GM19035 (cell line): ENCODE measurements around the gene LGALS3.

Experiments
- ATAC-seq: cut with Tn5 transposase; IDR thresholded peaks from one replicate; pipeline ENCODE4 v1.9.1; 2021; ENCODE audit not compliant: unreplicated experiment

The LGALS3 gene

DNA sequence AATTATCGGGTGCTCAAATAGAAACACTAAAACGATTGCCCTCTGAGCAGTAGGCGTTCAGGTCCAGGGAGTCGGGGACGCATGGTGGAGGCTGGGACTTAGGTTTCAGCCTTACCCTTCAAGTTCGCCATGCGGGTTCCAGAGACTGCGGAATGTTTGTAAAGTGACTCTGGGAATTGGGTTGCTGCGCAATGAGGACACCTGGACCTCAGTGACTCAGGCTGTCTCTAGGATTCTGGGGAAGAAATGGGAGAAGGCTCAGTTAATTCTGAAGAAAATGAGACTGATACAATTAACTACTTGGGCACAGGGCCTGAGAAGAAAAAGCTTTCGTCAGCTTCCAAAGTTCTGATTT is 1.1 kb downstream of the LGALS3 start:
- no peak for ATAC-seq

DNA sequence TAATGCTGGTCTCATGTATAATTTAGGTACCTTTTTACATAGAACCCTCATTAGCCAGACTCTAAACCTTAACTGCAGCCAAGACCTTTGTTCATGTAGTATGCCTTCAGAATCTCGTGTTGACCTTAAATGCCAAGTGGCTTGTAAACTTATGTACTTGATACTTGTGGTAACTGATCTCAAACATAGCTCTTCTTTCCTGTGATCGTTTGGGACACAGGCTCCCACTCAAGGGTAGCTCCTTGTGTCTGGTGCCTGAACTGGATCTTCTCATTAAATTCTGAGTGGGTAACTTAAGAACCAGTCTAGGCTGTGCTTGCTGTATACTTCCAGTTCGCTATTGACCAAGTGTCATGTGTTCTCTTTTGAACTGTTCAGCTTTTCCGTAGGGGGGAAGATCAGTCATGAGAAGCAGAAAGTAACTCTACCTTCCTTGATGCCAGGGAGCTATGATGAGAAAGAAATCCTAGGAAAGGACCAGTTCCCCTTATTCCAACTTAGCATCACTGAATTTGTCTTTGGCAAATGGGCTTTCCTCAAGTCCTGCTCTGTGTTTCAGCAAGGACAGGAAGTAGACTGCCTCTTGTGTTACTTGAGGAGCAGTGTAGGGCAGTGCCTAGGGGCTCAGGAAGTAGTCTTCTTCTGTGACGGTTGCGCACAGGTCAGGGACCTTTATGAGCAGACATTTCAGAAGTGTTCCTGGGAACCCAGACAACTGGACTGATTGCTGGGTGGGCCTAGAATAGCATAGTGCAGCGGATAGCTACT is 2.5 kb downstream of the LGALS3 start:
- ATAC-seq = no peak

DNA sequence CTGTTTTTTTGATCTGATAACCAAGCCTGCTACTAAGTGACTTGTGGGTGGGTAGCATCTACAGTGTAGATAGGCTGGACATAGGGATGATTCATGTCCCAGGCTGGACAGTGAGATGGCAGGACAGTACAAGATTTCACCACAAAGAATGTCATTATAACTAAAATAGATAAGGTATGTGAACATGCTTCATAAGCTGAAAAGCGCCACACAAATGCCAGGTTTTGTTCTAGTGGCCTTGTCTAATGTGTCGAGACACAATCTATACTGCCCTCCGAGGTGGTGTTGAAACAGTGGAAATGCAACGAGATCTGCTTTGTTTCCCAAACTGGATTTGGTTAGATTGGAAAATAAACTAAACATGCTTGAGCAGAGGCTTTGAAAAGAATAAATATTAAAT is 4.4 kb downstream of the LGALS3 start:
- ATAC-seq = no peak

DNA sequence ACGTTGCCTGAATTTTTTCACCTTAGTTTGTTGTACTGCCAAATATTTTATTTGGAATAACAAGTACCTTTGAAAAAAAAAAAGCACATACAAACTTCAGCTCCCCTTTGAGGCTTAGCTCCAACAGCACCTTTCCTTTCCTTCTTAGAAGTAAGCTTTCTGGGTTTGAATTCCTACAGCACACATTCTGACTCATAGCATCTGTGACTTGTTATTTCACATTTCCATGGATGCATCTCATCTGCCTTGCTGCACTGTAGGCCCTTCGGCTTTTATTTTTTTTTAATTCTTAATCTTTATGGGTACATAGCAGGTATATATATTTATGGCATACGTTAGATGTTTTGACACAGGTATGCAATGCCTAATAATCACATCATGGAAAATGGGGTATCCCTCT is 7.2 kb downstream of the LGALS3 start:
- ATAC-seq = no peak

DNA sequence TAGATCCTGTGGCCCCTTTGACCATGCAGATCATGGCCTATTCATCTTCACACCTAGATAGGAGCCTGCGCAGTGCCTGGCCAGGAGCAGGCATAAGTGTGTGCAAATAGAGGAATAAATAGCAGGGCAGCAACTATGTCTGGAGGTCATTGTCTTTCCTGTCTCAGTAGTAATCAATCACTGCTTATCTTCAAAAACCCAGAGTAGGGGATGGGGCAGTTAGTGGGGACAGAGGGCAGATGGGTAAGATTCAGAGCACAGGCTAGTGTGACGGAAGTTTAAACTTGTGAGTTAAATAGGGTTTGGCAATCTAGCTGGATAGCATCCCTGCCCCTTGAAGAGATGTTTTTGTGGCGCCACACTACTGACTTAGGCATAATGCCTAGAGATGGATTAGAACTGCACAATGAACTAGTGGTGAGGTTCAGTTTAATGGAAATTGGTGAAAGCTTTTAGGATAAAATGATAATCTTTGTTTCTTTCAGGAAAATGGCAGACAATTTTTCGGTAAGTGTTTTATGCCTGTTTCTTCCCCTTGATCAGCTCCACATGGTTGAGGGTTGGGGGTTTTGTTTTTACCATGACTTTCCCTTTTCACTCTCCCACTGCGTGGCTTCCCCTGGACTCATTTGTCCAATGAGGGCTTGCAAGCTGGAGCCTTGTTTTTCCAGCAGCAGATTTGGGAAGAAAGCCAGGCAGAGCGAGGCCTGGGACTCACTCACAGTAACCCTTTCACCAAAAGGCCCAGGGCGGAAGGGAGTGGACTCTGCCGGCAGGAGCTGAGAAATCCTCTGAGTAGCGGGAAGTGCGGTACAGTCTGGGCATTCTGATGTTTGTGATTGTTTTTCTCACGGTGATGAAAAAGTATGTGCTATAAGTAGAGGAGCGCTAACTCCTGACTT is 8.1 kb downstream of the LGALS3 start:
- ATAC-seq = no peak

DNA sequence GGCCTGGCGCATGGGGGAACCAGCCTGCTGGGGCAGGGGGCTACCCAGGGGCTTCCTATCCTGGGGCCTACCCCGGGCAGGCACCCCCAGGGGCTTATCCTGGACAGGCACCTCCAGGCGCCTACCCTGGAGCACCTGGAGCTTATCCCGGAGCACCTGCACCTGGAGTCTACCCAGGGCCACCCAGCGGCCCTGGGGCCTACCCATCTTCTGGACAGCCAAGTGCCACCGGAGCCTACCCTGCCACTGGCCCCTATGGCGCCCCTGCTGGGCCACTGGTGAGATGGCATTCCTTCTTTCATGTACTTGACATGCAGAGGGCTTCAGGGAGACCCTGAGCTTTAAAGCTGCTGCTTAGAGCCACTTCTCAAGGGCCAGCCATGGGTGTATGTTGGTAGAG is 9.0 kb downstream of the LGALS3 start:
- ATAC-seq = no peak

DNA sequence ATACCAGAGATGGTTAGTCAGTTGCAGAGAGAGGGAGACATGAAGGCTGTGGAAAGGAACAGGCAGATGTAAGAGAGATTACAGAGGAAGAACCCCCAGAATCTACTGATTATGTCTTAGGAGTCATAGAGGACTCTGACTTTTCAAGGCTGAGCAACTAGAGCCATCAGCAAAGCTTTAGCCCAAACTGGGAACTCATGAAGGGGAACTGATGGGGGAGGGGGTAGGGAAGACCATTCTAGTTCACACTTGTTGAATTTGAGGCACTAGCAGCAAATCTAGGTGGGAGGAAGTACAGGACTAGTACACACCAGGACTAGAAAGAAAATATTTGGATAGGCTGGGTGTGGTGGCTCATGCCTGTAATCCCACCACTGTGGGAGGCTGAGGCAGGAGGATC is 10.1 kb downstream of the LGALS3 start:
- no peak for ATAC-seq

DNA sequence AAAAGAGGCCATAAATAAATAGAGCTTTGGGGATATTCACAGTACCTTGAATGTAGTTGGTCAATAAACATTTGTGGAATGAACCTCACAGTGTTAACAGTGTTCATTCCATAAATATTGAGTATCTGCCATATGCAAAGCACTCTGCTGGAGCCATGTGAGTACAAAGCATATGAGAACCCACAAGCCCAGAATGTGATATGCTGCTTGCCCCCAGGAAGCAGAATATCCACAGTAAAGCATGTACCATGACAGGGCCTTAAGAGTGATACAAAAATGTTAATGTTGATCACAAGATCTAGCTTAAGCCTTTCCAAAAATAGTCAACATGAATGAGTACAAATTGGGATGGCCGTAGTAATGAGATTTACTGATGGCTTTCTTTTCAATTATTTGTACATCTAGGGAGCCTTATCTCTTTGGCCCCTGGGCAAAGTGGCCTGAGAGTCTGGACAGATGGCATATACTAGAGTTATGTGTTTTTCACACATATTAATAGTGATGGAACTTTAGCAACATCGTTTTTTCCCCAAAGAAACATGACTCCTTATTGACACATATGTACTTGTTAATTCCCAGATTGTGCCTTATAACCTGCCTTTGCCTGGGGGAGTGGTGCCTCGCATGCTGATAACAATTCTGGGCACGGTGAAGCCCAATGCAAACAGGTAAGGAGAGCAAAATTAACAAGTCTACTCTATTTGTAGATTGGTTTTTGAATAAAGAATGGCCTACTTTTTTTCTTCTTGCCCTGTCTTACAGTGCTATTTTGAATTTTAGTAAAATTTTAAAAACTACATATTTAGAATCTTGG is 10.9 kb downstream of the LGALS3 start:
- no peak for ATAC-seq

DNA sequence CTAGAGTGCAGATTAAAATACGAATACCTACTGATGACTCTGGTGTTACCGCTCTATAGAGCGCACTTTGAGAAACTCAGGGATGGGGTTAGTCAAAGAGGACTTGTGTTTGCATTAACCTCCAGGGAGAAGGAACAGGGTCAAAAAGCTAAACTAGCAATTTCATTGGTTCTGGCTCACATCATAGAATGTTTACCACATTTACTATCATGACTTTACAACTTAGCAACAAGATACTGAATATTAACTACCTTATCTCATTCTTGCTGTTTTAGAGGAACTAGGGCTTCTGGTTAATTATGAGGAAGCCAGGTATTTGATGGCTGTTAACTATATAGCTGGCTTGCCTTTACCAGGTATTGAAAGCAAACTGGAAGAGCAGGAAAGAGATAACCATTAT is 12.8 kb downstream of the LGALS3 start:
- ATAC-seq = no peak

DNA sequence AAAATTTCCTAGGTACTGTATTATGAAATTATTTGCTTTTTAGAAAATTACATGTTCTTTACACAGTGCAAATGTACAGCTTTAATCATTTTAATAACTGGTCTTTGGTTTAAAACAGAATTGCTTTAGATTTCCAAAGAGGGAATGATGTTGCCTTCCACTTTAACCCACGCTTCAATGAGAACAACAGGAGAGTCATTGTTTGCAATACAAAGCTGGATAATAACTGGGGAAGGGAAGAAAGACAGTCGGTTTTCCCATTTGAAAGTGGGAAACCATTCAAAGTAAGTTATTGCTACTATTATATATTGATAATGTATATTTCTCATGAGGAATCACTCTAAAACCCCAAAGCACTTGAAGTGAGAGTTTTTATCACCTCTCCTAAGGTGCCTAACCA is 13.4 kb downstream of the LGALS3 start:
- ATAC-seq = no peak

DNA sequence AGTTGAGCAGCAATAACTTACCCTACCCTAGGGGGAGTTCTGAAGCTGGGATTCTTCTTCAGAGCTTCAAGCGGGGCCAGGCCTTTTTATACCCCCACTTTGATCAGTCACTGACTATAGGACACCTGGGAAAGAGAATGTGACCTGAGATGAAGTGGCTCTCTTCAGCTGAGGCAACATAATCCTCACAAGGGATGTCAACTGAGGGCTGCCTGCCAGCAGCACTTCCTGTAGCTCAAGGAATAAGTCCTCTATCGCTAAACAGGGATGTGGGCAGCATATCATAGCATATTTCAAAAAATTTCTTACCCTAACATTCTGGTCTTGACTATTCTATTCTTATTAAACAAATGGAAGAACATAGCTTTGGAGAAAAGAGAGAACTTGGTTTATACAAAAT is 17.4 kb downstream of the LGALS3 start:
- no peak for ATAC-seq

DNA sequence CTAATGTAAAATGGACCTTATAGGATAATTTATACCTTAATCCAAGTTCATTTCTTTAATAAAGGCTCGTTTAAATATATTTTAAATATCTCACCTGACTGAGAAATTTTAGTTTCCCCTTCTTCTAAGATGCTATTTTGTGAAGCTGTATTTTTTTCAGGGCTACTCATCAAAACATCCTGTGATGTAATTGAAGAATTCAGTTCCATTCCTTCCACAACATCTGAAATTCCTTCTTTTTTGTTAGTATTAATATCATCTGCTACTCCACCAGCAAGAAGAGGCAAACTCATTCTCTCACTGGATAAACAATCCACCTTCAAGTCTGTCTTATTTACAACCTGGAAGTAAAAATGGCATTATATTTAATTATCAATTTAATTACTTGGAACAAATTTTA is 22.5 kb downstream of the LGALS3 start:
- ATAC-seq = no peak

DNA sequence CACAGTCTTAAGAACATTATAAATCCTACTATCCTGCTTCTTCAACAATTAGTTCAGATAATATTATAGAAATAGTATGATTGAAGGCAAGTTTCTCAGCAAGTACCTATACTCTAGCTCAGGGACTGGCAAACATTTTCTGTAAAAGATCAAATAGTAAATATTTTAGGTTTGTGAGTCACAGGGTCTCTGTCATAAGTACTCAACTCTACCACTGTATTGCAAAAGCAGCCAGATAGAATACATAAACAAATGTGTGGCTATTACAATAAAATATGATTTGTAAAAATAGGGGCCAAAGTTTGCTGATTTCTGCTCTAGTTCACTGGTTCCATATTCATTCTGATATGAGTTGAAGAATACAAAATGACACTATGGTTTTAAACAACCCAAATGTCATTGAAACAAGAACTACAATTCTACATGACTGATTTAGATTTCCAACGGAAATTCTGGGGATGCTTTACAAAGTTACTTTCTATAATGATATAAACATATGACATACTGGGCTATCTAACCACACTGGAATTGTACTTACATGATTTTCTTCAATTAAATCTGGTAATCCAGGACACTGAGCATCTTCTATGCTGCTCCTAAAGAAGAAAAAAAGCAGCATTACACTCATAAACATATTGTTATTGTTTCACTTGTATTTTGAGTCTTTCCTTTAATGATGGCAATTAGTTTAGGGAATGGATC is 23.2 kb downstream of the LGALS3 start:
- ATAC-seq = no peak

DNA sequence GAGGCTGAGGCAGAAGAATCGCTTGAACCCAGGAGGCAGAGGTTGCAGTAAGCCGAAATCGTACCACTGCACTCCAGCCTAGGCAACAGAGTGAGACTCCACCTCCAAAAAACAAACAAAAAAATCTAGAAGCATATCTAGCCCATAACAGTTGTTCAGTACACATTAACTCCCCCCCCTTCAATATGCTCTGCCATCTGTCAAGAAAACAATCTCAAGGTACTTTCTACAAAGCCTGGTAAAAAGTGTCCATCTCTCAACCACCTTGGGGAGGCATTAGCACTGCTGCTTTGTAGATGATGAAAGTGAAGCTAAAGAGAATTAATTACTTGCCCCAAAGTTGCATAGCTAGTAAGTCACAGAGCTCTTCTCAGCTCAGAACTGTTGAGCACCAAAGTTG is 24.9 kb downstream of the LGALS3 start:
- no peak for ATAC-seq

DNA sequence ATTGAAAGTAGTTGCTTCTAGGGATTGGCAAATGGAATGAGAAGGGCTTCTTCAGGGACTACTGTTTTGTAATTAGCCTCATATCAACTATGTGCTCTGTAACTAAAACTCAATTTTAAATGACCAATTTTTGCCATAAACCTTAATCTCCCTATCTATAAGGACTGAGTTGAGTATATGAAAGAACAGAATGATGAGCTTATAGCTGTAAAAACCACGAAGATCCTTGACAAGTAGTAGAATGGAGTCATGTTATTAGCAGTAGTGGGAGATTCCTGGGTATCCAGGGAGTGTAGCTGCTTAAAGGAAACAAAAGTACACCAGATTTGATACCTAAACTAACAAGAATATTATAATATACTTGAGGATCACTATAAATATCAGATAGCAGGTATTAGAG is 28.0 kb downstream of the LGALS3 start:
- ATAC-seq = no peak

DNA sequence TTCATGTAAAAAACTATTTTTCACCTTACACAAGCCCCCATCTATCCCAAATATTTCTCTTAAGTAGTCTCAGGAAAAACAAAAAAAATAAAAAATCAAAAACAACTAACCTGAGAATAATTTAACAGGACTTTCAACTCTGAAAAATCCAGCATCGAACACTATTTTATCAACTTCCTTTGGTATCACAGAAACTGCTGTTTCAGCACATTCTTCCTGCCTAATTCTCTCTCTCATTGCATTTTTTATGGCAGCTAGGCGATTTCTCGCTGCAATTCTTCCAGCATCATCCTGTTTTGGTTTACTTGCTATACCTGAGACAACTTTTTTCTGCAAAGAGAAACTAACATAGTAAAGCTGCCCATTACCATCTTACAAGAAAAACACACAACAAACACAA is 29.4 kb downstream of the LGALS3 start:
- no peak for ATAC-seq

DNA sequence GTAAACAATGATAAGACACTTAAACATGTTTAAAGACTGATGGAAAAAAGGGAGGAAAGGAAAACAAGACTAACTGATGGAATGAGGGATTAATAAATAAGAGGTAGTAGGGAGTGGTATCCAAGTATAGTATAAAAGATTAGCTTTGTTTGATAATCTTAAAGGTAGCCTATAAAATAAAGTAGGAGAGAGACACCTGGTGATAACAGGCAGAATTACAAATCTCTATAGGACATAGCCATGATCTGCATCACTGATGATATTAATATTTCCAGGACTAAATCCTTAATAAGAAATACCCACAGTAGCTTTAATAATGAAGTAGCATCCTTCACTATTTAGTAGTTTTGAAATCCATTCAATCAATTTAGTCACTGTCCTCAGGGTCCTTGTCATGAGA is 31.9 kb downstream of the LGALS3 start:
- no peak for ATAC-seq

DNA sequence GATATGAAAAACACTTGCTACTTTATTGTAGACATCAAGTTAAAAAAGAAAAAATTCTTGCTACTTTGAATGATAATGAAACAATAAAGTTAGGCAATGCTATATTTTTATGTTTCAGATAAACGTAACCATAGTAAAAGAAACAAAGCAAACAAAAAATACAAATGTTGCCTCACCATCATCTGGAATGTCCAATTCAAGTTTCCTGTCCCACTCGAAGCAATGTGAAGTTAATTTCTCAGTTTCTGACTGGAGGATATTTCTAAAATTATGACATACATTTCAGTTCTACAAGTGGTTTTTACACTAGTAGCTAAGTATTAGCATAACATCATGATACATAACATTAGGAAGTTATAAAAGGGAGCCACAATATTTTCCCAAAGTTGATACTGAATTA is 41.5 kb downstream of the LGALS3 start:
- no peak for ATAC-seq

DNA sequence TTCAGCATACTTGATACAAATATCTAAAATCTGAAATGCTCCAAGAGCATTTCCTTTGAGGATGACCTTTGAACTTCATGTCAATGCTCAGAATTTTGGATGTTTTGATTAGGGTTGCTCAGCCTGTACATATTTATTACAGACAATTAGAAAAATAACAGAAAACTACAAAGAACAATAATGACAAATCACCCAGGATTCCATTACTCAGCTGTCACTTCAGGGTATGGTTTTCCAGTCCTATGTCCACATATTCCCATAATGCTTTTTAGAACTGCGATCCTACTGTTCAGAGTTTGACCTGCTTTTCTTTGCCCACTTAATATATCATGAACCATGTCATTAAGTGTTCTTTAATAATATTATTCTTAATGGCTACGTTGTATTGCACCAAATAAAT is 51.0 kb downstream of the LGALS3 start:
- ATAC-seq = no peak

DNA sequence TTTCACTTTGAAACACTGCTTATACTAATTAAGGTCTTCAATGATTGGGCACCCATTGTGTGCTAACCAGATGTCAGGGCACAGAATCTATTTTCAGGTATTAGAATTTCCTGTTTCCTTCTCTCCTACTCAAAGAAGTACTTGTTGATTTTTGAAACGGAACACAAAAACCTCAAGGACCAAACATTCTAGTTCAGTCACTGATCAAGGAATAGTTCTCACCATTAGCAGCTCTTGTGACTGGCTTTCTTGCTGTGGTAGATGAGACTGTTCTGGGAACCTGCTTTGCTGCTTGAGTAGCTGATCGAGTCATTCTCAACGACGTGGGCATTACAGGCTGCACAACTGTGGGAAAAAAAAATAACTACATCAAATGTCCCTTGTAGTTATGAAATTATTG is 51.4 kb downstream of the LGALS3 start:
- ATAC-seq = peak; percentile 78

DNA sequence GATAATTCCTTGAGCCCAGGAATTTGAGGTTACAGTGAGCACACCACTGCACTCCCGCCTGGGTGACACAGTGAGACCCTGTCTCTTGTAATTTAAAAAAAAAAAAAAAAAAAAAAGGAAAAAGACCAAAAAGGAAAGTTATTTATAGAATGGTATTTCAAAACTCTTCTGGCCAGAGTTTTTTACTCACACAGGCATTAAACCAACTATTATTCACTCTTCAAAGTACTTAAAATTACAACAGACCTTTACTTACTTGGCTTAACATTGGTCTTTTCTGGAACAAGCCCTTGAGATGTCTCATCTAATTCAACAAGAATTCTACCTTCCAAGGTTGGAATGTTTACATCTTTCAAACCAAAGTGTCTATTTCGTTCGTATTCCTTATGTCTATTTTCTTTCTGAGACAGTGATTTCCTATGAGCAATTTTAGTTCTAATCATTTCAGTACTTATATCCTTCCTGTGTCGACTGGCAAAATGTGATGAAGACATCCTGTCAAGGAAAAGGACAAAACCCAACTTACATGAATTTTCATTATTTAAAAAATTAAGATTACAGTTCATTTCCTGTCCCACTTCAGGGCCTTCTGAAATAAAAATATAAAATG is 59.7 kb downstream of the LGALS3 start:
- no peak for ATAC-seq
